ENCODE measurements around the gene USP13.
A peak's percentile ranks its signal among the peaks of the same experiment; 100 is the strongest.
"Not testable (repeated sequence)": the region's sequence is repeated elsewhere in the genome, so short reads cannot be mapped to it uniquely, and the experiment has no call there.

USP13 gene, protein sequence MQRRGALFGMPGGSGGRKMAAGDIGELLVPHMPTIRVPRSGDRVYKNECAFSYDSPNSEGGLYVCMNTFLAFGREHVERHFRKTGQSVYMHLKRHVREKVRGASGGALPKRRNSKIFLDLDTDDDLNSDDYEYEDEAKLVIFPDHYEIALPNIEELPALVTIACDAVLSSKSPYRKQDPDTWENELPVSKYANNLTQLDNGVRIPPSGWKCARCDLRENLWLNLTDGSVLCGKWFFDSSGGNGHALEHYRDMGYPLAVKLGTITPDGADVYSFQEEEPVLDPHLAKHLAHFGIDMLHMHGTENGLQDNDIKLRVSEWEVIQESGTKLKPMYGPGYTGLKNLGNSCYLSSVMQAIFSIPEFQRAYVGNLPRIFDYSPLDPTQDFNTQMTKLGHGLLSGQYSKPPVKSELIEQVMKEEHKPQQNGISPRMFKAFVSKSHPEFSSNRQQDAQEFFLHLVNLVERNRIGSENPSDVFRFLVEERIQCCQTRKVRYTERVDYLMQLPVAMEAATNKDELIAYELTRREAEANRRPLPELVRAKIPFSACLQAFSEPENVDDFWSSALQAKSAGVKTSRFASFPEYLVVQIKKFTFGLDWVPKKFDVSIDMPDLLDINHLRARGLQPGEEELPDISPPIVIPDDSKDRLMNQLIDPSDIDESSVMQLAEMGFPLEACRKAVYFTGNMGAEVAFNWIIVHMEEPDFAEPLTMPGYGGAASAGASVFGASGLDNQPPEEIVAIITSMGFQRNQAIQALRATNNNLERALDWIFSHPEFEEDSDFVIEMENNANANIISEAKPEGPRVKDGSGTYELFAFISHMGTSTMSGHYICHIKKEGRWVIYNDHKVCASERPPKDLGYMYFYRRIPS

DNA sequence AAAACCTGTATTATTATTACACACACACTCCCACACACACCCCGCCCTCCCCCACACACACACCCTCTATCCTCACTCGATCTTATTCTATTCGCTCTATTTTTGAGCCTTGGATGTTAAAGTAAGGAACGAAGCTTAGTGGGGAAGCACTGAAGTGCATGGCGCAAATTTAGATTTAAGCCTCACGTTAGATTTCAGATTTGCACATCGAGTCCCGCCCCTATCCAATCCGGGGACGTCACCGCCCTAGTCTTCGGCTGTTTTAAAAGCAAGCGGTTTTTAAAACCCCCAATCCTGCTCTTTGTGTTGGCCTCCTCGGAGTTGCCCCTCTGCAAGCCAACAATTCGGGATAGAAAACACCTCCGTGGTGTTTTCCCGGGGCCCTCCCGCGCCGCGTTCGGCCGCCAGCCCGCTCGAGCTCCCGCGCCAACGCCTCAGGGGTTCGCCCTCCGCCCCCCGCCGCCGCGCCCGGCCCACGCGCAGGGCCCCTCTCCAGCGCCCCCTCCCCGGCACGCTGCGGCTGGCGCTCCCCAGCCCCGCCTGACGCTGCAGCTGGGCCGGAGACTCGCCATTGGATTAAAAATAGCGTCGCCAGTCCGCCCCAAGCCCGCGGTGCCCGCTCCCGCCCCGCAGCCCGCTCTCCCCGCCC, at the start of gene USP13:
Gene USP13 (plus strand): TSS at position 594 of the 649 bp plus-strand sequence. CDS start 186 bp downstream, outside the sequence.
- peak; percentile 52 to 61 for DNase-seq

DNA sequence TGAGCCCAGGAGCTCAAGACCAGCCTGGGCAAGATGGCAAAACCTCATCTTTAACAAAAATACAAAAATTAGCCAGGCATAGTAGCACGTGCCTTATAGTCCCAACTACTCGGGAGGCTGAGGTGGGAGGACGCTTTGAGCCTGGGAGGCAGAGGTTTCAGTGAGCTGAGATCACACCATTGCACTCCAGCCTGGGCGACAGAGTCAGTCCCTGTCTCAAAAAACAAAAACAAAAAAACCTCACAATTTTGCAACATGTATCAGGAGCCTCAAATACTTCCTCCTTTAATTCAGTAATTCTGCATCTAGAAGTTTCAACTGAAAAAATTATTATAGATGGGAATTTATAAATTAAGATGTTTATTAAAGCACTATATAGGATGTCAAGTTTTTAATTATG, 49.5 kb upstream of the USP13 start:
- DNase-seq: no peak

DNA sequence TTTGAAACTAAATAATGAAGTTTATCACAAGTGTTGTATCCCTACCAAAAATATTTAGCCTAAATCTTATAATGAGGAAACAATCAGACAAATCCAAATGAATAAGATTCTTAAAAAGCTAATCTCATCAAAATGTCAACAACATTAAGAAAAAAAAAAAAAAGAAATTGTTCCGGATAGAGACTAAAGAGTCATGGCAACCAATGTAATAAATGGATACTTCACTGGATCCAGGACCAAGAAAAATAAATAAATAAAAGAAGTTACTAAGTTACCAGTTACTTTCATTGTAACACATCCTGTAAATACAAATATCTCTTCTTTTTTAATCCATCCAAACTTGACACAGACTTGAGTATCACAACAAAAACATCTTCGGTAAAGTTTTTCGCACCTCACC, 49.0 kb upstream of the USP13 start:
- no peak for DNase-seq

DNA sequence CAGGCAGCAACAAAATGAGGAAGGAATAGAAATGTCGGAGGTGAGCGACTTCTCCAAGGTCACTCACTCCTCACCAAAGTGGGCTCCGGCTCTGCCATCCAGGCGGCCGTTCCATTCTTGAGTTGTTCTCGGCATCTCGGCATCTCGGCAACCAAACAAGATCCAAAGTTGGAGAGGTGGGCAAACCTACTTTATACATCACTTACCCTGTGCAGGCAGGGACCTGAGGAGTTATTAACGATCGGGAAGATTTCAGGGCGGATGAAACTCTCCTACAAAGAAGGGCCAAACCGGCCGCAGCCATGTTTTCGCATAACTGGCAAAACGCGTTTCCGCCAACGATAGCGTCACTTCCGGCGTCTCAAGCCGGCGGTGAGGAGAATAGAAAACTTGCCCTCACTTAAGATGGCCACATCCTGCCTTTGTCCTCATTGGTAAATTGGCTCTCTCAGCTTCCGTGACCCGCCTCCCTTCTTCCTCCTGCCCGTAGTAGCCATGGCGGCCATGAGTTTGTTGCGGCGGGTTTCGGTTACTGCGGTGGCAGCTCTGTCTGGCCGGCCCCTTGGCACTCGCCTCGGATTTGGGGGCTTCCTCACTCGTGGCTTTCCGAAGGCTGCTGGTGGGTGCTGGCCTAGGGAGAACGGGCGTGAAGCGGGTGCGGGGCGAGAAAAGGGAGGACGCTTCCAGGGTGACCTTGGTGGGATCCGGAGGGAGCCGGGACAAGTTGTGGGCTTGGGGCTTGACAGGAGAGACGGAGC, 48.3 kb upstream of the USP13 start, which contains the start of the genes MRPL47 and NDUFB5:
Gene MRPL47 (minus strand): TSS at position 318 of the 758 bp plus-strand sequence. CDS start 14 bp downstream, at position 304.
Gene NDUFB5 (plus strand): TSS at position 474 of the 758 bp plus-strand sequence. CDS start 22 bp downstream, at position 496.
- peak; percentile 91 to 93 for DNase-seq

DNA sequence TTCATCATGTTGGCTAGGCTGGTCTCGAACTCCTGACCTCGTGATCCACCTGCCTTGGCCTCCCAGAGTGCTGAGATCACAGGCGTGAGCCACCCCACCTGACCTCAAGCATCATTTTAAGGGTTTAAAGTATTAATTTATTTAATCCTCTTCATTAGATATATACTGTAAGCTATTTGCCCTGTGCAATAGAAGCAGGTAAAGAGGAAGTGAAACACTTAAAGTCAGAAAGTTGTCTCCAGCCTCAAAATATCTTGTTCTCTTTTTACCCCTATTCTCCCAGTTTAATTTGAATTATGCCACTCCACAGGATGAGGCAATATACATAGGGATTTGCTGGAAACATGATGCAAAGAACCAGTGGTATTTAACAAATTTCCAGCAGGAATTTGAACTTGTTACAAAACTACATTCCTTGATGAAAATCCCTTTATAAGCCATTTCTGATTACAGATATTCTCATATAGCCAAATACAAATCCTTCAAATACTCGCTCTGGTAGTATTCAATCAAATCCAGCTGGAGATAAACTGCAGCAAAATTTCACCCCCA, 46.2 kb upstream of the USP13 start:
- DNase-seq: no peak

DNA sequence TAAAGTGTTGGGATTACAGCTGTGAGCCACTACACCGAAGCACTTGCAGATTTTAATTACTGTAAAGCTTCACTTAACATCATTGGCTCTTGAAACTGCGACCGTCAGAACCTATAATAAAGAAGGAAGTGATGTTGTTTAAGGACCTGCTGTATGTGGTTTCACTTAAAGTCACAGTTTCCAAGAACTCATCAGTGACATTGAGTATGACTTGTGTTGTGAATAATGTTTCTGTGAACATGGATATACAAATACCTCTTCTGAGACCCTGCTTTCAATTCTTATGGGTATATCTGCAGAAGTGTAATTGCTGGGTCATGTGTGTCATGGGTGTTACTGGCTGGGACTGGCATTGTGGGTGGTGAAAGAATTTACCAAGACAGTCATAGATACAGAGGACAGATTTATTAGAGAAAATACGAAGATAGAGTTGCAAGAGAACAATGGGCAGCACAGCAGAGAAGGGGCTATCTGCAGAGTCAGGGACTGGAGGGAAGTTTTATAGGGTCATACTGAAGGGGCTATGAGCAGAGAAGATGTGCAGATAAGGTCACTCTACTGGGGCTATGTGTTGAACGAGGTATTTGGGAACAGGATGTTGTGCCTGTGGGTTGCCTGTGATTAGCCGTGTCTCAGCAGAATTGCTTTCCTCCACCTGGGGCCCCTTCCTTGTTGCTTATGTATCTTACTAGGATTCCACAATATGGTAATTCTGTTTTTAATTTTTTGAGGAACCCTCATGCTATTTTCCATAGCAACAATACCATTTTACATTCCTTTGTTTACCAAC, 43.7 kb upstream of the USP13 start:
- no peak for DNase-seq

DNA sequence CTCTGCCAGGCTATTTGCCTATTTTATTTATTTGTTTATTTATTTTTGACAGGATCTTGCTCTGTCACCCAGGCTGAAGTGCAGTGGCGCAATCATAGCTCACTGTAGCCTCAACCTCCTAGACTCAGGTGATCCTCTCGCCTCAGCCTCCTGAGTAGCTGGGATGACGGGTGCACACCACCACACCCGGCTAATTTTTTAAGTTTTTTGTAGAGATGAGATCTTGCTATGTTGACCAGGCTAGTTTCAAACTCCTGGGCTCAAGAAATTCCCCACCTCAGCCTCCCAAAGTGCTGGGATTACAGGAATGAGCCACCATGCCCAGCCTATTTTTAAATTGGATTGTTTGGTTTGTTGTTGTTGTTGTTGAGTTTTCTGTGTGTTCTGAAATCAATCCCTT, 42.8 kb upstream of the USP13 start:
- no peak for DNase-seq

DNA sequence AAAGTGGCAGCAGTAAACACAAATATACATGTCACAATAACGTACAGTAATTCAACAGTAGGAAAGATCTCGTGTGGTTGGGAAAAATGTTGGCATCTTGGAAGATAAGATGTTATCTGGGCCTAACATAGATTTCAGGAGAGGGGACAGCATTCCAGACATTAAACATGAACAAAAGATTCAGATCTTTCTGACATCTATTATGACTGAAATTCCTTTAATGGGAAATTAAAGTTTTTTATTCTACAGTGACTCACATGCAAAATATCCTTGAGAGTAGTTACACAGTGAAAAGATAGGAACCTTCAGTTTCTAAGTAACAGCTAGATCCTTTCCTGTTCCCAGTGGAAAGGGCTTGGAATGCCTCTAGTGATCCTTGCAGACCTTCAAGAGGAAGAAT, 39.0 kb upstream of the USP13 start:
- no peak for DNase-seq

DNA sequence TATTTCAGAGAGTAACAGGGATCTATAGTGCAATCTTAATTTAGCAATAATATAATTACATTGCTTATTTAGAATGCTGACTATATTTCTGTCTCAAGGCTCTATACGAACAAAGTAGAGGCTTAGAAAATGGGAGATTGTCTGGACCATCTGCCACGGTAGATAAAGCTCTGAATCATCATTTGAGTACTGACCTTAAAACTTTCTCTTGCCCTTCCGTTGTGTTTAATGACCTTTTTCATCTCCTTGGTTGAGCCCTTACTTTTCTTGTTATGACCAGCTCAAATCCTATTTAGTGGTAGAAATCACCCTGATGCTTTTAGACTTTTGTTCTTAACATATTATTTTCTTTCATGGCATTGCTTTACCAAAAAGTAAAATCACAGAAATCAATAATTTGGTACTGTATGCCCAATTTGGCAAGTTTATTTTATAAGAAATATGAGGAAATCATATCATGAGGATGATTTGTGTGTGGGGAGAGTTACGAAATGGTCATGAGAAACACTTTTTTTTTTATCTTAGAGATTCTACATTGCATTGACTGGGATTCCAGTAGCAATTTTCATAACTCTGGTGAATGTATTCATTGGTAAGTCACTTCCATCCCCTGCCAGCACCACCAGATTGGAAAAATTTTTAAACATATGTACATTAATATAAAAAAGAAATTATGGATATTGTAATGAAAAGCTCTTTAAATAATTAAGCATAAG, 37.2 kb upstream of the USP13 start:
- no peak for DNase-seq

DNA sequence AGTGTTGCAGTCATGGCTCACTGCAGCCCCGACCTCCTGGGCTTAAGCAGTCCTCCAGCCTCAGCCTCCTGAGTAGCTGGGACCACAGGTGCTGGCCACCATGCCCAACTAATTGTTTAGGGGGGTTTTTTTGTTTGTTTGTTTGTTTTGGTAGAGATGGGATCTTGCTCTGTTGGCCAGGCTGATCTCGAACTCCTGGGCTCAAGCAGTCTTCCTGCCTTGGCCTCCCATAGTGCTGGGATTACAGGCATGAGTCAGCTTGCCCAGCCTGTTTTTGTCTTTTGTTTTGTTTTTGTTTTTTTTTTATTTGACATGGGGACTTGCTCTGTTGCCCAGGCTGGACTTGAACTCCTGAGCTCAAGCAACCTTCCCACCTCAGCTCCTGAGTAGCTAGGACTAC, 30.8 kb upstream of the USP13 start:
- no peak for DNase-seq

DNA sequence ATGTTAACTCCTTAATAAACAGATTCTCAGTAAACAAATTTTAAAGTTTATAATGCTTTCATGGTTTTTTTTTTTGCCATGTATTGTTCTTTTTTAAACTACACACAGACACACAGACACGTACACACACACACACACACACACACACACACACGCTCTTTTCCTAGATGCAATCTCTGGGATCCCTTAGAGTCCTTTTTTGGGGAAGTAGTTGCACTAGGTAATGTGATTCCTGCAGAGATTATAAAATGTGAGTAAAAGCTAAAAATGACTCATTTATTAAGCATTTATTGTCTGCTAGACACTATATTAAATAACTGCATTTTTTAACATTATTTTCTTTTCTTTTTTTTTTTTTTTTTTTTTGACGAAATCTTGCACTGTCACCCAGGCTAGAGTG, 28.4 kb upstream of the USP13 start:
- no peak for DNase-seq

DNA sequence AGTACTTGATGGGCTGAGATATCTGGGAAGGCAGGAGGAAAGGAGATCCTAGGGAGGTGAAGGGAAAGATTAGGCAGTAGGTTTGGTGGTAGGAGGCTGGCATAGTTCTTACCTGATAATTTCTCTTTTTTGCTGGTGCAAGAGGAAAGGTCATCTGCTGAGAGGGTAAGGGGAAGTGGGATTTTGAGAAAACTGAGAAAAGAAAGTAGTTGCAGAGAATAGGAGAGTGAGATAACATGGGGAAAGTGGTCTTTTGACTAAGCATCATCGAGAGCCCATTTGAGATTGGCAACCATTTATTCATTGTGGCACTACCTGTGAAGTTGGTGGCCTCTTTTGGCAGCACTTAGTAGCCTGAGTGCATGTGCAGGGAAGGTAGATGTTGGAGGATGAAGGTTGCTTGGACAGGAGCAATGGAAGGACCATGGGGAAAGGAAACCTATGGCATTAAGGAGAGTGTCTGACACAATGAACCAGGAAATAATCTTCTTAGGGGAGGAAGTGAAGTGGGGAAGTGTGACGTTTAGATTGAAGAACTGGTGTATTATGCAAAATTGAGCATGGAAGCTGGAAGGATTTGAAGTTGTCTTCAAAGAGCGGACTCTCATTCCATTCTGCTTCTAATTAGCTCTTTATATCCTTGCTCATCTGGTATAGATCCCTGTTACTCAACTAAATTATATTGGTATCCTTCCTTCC, 21.9 kb upstream of the USP13 start:
- DNase-seq: no peak

DNA sequence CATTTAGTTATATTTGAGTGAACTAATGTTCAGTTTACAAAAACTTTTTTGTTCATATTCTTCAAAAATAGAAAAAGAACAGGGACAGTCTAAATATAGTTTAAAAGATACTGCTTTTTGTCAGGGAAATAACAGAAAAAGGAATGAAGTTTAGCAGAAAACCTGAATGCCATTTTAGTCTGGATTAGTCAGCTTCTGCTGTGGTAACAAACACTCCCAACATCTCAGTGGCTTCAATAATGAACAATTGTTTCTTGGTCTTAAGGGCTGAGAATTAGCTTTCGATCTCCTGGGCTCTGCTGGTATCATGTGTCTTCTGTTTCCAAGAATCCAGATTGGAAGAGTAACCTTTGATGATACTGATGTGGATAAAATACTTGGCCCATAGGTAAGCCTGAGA, 12.4 kb upstream of the USP13 start:
- no peak for DNase-seq

DNA sequence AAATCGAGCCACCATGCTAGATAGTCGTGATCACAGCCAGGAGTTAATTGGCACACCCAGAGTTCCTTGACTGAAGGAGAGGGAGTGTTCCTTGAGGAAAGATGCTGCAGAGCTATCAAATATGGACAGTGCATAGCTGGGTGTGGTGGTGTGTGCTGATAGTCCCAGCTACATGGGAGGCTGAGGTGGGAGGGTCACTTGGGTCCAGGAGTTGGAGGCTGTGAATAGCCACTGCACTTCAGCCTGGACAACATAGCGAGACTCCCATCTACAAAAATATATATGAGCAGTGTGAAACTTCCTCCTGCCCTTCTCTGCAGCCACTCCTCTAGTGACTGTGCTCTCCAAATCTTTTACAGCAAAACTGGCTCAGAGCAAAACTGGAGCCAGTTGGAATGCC, 10.0 kb upstream of the USP13 start:
- DNase-seq: no peak

DNA sequence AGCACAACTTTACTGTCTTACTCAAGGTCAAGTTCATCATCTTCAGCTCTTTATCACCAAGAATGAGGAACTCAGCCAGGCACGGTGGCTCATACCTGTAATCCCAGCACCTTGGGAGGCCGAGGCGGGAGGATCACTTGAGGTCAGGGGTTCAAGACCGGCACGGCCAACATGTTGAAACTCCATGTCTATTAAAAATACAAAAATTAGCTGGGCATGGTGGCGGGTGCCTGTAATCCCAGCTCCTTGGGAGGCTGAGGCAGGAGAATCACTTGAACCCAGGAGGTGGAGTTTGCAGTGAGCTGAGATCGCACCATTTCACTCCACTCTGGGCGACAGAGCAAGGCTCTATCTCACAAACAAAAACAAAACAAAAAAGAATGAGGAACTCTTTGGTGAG, 9.0 kb upstream of the USP13 start:
- DNase-seq: not testable (repeated sequence)

DNA sequence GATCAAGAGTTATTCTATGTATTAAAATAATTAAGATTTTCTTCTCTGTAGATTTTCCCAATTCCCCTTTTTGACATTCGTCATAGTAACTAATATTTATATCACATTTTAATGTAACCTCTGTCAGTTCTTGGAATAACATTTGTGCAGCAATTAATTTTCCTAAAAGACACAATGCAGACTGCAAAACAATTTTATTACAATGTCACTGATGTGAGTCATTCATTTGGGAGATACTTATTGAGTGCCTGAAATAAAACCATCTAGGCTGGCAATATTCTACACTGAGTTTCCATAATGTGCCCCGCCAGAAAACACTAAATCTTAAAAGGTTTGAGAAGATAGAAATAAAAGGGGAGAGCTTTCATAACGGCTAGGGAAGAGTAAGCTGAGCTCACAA, 6.7 kb upstream of the USP13 start:
- no peak for DNase-seq

DNA sequence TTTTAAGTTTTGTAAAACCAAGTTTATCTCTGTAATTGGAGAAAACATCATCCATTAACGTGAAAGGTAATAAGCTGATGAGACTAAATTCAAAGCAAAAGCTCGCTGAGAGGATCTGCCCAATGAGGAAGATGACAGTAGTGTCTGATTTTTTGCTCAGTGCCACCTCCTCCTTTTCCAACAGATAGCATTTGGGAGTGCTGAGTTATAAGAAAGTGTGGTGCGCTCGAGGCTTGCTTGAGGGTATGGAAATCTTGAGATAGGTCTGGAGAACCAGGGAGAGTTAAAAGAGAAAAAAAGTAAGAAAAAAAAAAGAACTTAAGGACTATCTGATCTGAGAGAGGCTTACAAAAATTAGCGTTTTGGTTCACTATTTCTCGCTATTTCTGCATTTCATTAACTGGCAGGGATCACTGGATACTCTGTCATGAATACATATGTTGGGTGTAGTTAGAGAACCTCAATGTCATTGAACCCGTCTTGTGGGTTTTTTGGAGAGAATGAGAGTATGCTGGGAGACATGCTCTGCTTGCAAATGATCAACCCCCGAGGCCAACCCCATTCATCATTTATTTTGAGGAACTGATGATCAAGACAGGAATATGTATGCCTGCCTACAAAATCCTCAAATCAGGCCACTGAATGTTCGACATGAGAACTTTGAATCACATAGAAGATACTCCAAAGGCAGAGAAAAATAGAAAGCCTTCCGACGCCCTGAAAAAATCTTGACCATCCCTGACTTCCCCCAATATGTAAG, 973 bp upstream of the USP13 start:
- DNase-seq: no peak

DNA sequence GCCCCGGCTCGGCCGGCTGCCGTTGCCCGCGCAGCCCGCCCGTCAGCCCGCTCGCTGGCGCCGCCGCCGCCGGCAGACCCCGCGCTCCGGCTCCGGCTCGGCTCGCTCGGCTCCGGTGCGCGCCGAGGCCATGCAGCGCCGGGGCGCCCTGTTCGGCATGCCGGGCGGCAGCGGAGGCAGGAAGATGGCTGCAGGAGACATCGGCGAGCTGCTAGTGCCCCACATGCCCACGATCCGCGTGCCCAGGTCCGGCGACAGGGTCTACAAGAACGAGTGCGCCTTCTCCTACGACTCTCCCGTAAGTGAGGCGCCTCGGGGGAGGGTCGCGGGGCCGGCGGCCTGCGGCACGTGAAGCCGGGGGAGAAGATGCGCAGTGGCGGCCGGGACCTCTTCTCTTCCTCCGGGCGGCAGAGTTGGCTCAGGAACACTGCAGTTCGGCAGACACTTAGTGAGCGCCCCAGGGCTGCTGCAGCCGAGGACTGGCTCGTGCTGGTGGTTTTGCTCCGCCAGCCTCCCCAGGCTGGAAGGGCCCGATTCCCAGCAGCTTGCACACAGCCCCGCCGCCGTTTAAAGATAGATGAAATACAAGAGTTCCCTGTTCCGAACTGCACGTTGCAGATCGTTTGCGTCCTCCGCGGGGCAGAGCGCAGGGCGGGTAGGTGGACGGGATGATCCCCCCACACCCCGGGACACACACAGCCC, 407 bp downstream of the USP13 start:
- DNase-seq: peak; percentile 41 to 60

DNA sequence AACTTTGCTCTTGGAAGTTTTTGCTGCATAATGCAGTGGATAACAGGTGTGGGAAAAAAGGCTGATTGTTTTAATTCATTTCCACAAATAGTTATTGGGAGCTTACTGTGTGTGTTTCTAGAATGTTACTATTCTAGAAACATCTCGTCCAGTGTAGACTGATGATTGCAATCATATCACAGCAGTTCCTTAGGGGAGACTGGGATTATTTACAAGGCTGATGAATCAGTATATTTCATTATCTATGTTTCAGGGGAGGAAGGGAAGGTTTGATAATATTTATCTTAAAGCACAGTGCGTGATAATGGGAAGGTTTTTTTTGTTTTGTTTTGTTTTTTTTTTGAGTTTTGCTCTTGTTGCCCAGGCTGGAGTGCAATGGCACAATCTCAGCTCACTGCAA, 2.4 kb downstream of the USP13 start:
- no peak for DNase-seq

Measured in NCI-H1930 (cell line).